Measurements from ENCODE around the gene CDKN2B-AS1.
A peak's percentile ranks its signal among the peaks of the same experiment; 100 is the strongest.

Gene CDKN2B-AS1

GRCh38 chr9:22036866-22037626 is 42.5 kb downstream of the CDKN2B-AS1 start:
- H3K4me3 ChIP-seq (ENCODE audit: low read depth, low read length): no peak overlapping the region
- DNase-seq (ENCODE audit: low read depth): no peak
- no peak for TF ChIP-seq CTCF (IDR thresholded peaks at IDR 0.05; ENCODE audit: insufficient read depth, low read depth, low read length, missing control alignments)

GRCh38 chr9:22037954-22038690 is 43.5 kb downstream of the CDKN2B-AS1 start:
- no peak overlapping the region for H3K4me3 ChIP-seq (ENCODE audit: low read depth, low read length)
- DNase-seq (ENCODE audit: low read depth): peak; percentile 29
- TF ChIP-seq CTCF (IDR thresholded peaks at IDR 0.05; ENCODE audit: insufficient read depth, low read depth, low read length, missing control alignments): peak; percentile 42

- no peak for TF ChIP-seq CTCF (IDR thresholded peaks at IDR 0.05; ENCODE audit: insufficient read depth, low read depth, low read length, missing control alignments)
- H3K4me3 ChIP-seq (ENCODE audit: low read depth, low read length): no peak overlapping the region
- no peak for DNase-seq (ENCODE audit: low read depth)
Measured at GRCh38 chr9:22039258-22039657, 44.7 kb downstream of the CDKN2B-AS1 start.

GRCh38 chr9:22040760-22041159 is 46.2 kb downstream of the CDKN2B-AS1 start:
- no peak for DNase-seq (ENCODE audit: low read depth)
- no peak for TF ChIP-seq CTCF (IDR thresholded peaks at IDR 0.05; ENCODE audit: insufficient read depth, low read depth, low read length, missing control alignments)
- no peak overlapping the region for H3K4me3 ChIP-seq (ENCODE audit: low read depth, low read length)

- TF ChIP-seq CTCF (IDR thresholded peaks at IDR 0.05; ENCODE audit: insufficient read depth, low read depth, low read length, missing control alignments): no peak
- no peak for DNase-seq (ENCODE audit: low read depth)
- no peak overlapping the region for H3K4me3 ChIP-seq (ENCODE audit: low read depth, low read length)
Measured at GRCh38 chr9:22041344-22041743, 46.8 kb downstream of the CDKN2B-AS1 start.

- DNase-seq (ENCODE audit: low read depth): no peak
- no peak for TF ChIP-seq CTCF (IDR thresholded peaks at IDR 0.05; ENCODE audit: insufficient read depth, low read depth, low read length, missing control alignments)
- H3K4me3 ChIP-seq (ENCODE audit: low read depth, low read length): no peak overlapping the region
Measured at GRCh38 chr9:22041775-22042174, 47.2 kb downstream of the CDKN2B-AS1 start.
